ENCODE measurements around the gene NPAS3.

Gene NPAS3

GRCh38 chr14:33120341-33120740 lies 181.7 kb downstream of the NPAS3 start:
- no peak overlapping the region for H3K27ac ChIP-seq
- POLR2A ChIA-PET (ENCODE audit: low non-redundant PET), result no interaction called here
- no peak for TF ChIP-seq CTCF (conservative IDR thresholded peaks at IDR 0.05; ENCODE audit: low read depth)

GRCh38 chr14:33120966-33121365 lies 182.3 kb downstream of the NPAS3 start:
- ChIA-PET POLR2A (ENCODE audit: low non-redundant PET) (no interaction called here), CTCF (no interaction called here)
- no peak for TF ChIP-seq CTCF (conservative IDR thresholded peaks at IDR 0.05; ENCODE audit: low read depth)
- H3K27ac ChIP-seq, result no peak overlapping the region
- DNase-seq (ENCODE audit: low spot score), result peak; percentile 41

More at GRCh38 chr14:33120341-33120740, 181.7 kb downstream of the NPAS3 start:
- CTCF ChIA-PET, result no interaction called here
- DNase-seq (ENCODE audit: low spot score), result peak; percentile 55

- ChIA-PET CTCF (interaction anchor here (0.6 kb wide), 1 partner anchor 333 kb away, joined by 3 read pairs; no protein-coding TSS in a partner anchor), POLR2A (ENCODE audit: low non-redundant PET) (no interaction called here)
- TF ChIP-seq CTCF (conservative IDR thresholded peaks at IDR 0.05; ENCODE audit: low read depth), result no peak
- H3K27ac ChIP-seq, result no peak overlapping the region
- no peak for DNase-seq (ENCODE audit: low spot score)
Observed at GRCh38 chr14:33123281-33123680, 184.6 kb downstream of the NPAS3 start.

GRCh38 chr14:33126433-33126832 lies 187.8 kb downstream of the NPAS3 start:
- H3K27ac ChIP-seq, result no peak overlapping the region
- ChIA-PET CTCF (interaction anchor here (0.7 kb wide), 1 partner anchor 20 kb away, joined by 4 read pairs; no protein-coding TSS in a partner anchor), POLR2A (ENCODE audit: low non-redundant PET) (no interaction called here)
- no peak for DNase-seq (ENCODE audit: low spot score)
- no peak for TF ChIP-seq CTCF (conservative IDR thresholded peaks at IDR 0.05; ENCODE audit: low read depth)

GRCh38 chr14:33127531-33127930 lies 188.9 kb downstream of the NPAS3 start:
- ChIA-PET POLR2A (ENCODE audit: low non-redundant PET) (no interaction called here), CTCF (interaction anchor here (0.6 kb wide), 1 partner anchor 9 kb away, joined by 4 read pairs; no protein-coding TSS in a partner anchor)
- DNase-seq (ENCODE audit: low spot score), result peak; percentile 13
- H3K27ac ChIP-seq, result no peak overlapping the region
- no peak for TF ChIP-seq CTCF (conservative IDR thresholded peaks at IDR 0.05; ENCODE audit: low read depth)

- POLR2A ChIA-PET (ENCODE audit: low non-redundant PET), result no interaction called here
- DNase-seq (ENCODE audit: low spot score), result no peak
- no peak for TF ChIP-seq CTCF (conservative IDR thresholded peaks at IDR 0.05; ENCODE audit: low read depth)
- no peak overlapping the region for H3K27ac ChIP-seq
- CTCF ChIA-PET, result interaction anchor here (0.6 kb wide), 2 partner anchors 37 to 1845 kb away, joined by 3 to 4 read pairs; no protein-coding TSS in a partner anchor
Observed at GRCh38 chr14:33131801-33132200, 193.1 kb downstream of the NPAS3 start.

All from RWPE1 (cell line).